ENCODE measurements around the gene TIAM1.

- TF ChIP-seq USF1 (CRISPR knock-in tag; IDR thresholded peaks at IDR 0.05) (no peak), ESRRA (CRISPR knock-in tag; IDR thresholded peaks at IDR 0.05; ENCODE audit: borderline replicate concordance) (no peak), NFE2L1 (CRISPR knock-in tag; IDR thresholded peaks at IDR 0.05) (no peak), CTCF (IDR thresholded peaks at IDR 0.05) (no peak), ATF1 (CRISPR knock-in tag; IDR thresholded peaks at IDR 0.05) (no peak)
These were observed 17.4 kb downstream of the TIAM1 start for GRCh38 chr21:31326522-31327242.

Data from WTC11 (cell line).